Prostate gland (tissue), 2 donors: Measurements from ENCODE around the gene MAGI2.

Experiments
- CTCF ChIP-seq, 4 experiments: fragments of 200-600 bp in 2 of 4; fragments of 450-650 bp in 2 of 4; sonication (generic) in 2 of 4; IDR thresholded peaks; 1 replicate in 3 of 4; 2 replicates in 1 of 4; pipeline ENCODE4 v1.5.1; 2016 to 2019; ENCODE audit warnings: antibody characterized with exemption in 4 of 4, mild to moderate bottlenecking in 2 of 4, moderate library complexity in 2 of 4
- POLR2A ChIP-seq: fragments of 450-650 bp; IDR thresholded peaks from one replicate; pipeline ENCODE4 v1.6.1; 2016; ENCODE audit warnings: antibody characterized with exemption, mild to moderate bottlenecking
- POLR2AphosphoS5 ChIP-seq: sonication (generic); formaldehyde crosslinking; IDR thresholded peaks from one replicate; pipeline ENCODE4 v1.6.1; 2017; ENCODE audit warnings: antibody characterized with exemption

- TF ChIP-seq POLR2A (no peak), CTCF (IDR thresholded peaks at IDR 0.05) (no peak), POLR2AphosphoS5 (no peak)
These were observed 417.6 kb downstream of the MAGI2 start for GRCh38 chr7:79035858-79036257.
